IPS-NIHi7 (cell line): ENCODE measurements around the gene C1QTNF5.

Experiments used
- DNase-seq: peaks from one replicate; pipeline ENCODE4 v3.0.0; 2012; ENCODE audit warnings: mixed read lengths; ENCODE audit errors: extremely low spot score

C1QTNF5 gene

GRCh38 chr11:119338318-119338890, 2.3 kb downstream of the C1QTNF5 start:
- DNase-seq = peak; percentile 84

- DNase-seq = peak; percentile 75
Observed at GRCh38 chr11:119337581-119338317, 2.9 kb downstream of the C1QTNF5 start.

- no peak for DNase-seq
Observed at GRCh38 chr11:119336744-119337469, 3.8 kb downstream of the C1QTNF5 start.

GRCh38 chr11:119335655-119336543, 4.8 kb downstream of the C1QTNF5 start:
- no peak for DNase-seq

DNA sequence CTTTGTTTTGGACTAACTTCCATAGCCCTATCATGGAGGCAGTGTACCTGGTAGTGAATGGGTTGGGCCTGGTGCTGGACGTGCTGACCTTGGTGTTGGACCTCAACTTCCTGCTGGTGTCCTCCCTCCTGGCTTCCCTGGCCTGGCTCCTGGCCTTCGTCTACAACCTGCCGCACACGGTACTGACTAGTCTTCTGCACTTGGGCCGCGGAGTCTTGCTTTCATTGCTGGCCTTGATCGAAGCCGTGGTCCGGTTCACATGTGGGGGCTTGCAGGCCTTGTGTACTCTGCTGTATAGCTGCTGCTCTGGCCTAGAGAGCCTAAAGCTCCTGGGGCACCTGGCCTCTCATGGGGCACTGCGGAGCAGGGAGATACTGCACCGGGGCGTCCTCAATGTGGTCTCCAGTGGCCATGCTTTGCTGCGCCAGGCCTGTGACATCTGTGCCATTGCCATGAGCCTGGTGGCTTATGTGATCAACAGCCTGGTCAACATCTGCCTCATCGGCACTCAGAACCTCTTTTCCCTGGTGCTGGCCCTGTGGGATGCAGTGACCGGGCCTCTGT, 5.5 kb downstream of the C1QTNF5 start:
- no peak for DNase-seq

DNA sequence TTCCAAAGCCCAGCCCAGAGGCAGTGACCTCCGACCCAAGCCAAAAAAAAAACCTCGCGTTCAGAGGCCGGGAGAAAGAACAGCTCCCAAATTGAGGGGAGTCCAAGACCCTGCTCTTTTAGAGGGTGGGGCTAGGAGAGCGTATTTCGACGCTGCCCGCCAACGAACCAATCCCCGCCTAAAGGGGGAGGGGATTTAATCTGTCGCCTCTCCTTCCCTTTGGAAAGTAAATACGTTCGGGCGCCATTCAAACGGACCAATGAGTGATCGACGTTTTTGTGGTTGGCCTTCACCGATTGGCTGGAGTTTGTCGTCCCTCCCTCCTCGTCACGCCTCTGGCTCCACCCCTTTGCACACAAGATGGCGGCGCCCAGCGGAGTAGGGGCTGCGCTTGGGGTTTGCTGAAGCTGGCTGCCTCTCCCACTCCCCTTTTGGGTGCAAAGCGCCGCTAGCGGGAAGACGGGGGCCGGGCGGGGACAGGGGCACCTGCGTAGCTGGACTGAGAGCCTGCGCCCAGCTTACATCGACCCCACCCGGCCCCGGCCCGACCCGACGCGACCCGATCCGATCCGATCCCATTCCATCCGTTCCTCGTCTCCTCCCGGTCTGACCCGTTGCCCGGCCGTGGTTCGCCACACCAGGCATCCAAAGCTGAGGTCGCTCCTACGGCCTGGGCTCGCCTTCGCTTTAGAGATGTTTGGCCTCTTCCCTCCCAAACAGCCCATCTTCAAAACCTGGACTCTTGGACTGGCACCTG, 6.3 kb downstream of the C1QTNF5 start, which contains the start of gene RNF26:
Gene RNF26 (plus strand): TSS at position 354 of the 757 bp plus-strand sequence. CDS start 596 bp downstream, outside the sequence.
- DNase-seq = peak; percentile 97

- no peak for DNase-seq
Observed at GRCh38 chr11:119332111-119332765, 8.4 kb downstream of the C1QTNF5 start.

GRCh38 chr11:119330237-119330636, 10.4 kb downstream of the C1QTNF5 start:
- no peak for DNase-seq

- no peak for DNase-seq
Observed at GRCh38 chr11:119329320-119329719, 11.4 kb downstream of the C1QTNF5 start.

DNA sequence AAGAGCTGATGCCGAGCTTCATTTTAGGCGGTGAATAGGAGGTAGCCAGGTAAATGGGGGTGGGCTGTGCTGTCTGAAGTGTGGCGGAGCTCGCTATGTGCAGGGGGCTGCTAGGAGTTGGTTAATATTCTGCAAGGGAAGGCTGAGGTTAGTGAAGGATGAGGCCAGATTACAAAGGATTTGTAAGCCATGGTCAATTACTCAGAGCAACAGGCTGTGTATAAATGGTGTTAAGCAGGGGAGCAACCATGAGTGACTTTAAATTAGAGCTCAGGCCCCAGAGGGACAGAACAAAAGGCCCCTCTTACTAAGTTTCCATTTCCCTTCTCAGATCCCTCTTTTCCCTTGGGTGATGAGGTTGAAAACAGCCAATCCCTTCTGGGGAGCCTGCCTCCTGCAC, 16.5 kb downstream of the C1QTNF5 start:
- no peak for DNase-seq

DNA sequence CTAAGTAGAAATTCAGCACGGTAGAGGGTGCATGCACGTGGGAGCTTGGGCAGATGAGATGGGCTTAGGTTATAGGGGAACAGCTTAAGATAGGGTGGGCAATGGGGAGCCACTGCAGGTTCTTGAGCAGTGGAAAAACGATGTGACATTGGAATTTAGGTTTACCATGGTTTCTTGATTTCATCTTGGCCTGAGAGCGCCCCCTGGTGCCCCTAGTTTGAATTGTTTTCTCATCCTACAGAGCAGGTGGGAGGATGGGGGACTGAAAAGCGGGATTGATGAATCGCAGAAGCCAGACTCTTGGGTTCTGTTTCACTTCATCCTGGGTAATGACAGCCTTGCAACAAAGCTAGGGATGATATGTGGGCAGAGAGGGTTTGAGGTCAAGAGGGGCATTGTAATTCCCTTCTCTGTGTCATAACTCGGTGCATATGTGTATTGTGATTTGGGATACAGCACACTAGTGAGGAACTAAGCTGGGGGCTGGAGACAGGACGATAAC, 17.1 kb downstream of the C1QTNF5 start:
- peak; percentile 65 for DNase-seq

- DNase-seq = no peak
Observed at GRCh38 chr11:119322921-119323531, 17.7 kb downstream of the C1QTNF5 start.

- no peak for DNase-seq
Observed at GRCh38 chr11:119322360-119322739, 18.3 kb downstream of the C1QTNF5 start.

- DNase-seq = peak; percentile 51
Observed at GRCh38 chr11:119320776-119321524, 19.7 kb downstream of the C1QTNF5 start.

GRCh38 chr11:119320240-119320775, 20.4 kb downstream of the C1QTNF5 start:
- no peak for DNase-seq

GRCh38 chr11:119319700-119320239, 20.9 kb downstream of the C1QTNF5 start:
- DNase-seq = no peak

DNA sequence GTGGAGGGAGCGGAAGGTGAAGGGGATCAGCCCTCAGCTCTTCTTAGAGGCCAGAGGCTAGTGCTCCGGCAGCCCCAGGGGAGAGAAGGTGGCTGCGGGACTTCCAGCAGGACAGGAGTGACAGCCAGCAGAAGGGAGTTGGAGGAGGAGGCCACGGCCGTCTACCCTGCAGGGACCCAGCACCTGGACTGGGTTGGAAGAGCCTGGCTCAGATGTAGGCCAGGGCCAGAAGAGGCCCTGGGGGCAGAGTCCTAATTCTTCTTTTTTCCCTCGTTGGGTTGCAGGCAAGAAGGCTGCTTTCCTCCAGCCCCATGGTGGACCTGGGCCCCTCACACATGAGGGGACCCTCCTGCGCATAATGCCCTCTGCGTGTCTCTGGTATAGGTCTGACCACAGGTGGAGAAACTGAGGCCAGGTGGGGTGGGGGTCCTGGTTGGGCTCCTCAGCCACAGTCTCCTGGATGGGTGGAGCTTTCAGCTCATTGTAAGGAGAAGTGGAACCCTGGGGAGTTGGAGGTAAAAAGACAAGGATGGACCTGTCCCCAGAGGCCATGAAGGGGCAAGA, 21.5 kb downstream of the C1QTNF5 start:
- DNase-seq = no peak
